ENCODE measurements around the gene TARBP2.

- TF ChIP-seq POLR2A (IDR thresholded peaks at IDR 0.05; ENCODE audit: extremely low read depth, insufficient read length) = peak; percentile 65
- no peak for TF ChIP-seq CTCF (IDR thresholded peaks at IDR 0.05; ENCODE audit: low read depth, low read length)
- TF ChIP-seq, protein P1, sequence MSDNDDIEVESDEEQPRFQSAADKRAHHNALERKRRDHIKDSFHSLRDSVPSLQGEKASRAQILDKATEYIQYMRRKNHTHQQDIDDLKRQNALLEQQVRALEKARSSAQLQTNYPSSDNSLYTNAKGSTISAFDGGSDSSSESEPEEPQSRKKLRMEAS (IDR thresholded peaks at IDR 0.05; ENCODE audit: low read depth, low read length) = peak; percentile 84
- no peak; the same call in 1 of the 2 replicates for TF ChIP-seq MYC (IDR thresholded peaks at IDR 0.05; ENCODE audit: low read depth, low read length)
Observed at GRCh38 chr12:53492830-53493609, 8.1 kb upstream of the TARBP2 start.
